ENCODE results near the gene HSPA4.
A peak's percentile ranks its signal among the peaks of the same experiment; 100 is the strongest.
"Not testable (repeated sequence)": the region's sequence is repeated elsewhere in the genome, so short reads cannot be mapped to it uniquely, and the experiment has no call there.

HSPA4 gene

GRCh38 chr5:133051061-133051541, 712 bp upstream of the HSPA4 start:
- DNase-seq = no peak

DNA sequence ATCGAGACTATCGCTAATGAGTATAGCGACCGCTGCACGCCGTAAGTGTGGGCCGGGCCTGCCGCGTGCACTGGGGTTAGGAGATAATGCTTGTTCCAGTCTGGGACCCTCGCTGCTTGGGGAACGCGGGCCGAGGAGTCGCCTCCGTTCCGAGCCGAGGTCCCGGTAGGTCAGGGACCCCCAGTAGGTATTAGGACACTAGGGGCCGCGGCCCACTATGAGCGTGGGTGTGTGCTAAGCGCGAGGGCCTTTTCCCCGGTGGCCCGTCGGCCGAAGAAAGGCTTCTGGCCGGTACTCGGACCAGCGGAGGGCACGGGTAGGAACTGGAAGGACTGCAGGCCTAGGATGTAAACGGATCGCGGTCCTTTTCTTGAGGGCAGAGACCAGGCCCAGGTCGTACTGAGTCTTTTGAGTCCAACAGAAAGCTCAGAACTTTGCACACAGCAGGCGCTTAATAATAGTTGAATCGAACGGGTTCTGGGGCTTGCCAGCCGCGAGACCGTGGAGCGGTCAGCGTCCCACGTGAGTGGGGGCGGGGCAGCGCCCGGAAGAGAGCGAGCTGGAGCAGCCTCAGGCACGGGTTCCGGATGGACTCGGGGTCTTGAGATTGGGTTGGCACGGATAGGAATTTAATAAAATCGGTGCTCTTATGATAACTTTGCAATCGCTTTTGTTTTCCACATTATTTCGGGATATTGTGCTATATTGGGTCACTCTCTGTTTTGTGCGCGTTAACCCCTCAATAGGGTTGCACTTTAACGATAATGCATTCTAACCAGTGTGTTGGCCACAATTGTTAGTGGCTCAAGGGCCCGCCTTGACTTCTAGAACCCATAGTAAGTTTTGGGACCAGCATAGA, 733 bp downstream of the HSPA4 start:
- DNase-seq = peak; percentile 38

DNA sequence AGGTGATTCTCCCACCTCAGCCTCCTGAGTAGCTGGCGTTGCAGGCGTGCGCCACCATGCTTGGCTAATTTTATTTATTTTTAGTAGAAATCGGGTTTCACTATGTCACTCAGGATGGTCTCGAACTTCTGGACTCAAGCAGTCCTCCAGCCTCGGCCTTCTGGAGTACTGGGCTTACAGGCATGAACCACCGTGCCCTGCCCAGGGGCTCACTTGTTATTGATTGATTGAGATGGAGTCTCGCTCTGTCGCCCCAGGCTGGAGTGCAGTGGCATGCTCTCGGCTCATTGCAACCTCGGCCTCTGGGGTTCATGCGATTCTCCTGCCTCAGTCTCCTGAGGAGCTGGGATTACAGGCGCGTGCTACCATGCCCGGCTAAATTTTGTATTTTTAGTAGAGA, 1.6 kb downstream of the HSPA4 start:
- no peak for DNase-seq

DNA sequence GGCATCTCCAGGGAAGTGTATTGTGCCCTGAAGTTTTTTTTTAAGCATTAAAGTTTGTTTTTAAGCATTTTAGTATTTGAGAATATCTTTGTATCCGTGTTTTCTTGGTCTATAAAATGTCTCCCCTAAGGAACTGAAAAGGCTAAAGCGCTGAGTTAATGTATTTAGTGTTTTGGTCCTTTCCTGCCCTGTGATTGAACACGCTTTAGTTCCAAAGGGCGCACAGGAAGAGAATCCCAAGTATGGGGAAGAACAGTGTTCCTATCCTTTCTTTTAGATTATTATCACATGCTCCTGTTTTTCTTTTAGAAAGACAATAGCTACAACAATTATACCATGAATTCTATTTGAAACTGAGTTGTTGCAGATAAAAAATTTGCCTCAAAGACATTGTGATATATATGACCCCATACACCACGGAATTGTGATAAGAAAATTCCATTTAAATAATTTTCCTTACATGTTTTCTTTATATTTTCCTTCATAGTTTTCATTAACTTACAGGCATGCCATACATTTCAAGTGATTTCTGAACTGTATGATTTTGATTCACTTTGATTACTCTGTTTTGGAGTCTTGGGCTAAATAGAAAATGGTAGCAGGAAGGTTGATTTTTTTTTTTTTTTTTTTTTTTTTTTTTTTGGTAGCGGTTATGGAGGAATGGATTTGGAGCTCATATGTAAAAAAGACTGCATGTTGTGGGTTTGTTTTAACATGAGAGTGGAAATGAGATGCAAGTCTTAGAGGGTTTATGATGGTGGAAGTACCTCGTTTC, 3.1 kb downstream of the HSPA4 start:
- DNase-seq = no peak

DNA sequence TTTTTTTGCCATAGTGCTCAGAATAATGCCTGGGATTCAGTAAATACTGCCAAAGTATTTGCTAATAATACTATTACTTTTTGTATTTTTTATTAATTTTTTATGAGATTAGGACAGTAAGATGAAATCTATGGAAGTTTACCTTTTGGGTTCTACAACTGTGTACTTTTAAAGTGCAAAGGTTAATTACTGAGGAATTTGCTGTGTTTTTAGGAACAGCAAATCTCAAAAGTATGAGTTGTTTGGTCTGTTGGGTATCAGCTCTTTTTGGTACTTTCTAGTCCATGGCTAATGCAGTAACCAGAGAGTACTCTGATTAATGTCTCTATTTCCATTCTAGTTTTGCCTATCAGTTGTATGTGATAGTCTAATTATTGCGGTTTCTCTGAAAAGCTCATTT, 5.1 kb downstream of the HSPA4 start:
- no peak for DNase-seq

DNA sequence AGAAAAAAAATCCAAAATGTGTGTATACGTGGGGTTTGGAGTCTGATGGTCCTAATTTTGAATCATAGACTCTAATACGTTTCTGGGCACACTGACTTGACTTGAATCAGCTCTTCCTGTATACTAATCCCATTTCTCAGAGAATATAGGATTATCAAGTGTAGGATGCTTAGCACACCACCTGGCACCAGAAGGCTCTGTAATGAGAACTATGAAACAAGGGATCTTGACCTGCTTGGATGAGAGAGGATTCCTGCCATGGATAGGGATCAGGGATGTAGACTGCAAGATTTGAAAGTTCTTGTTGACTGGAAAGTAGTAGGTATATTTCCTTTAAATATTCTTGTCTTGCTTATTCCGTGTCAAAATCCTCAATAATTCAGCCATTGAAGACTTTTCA, 7.8 kb downstream of the HSPA4 start:
- DNase-seq = no peak

GRCh38 chr5:133062276-133062675, 10.5 kb downstream of the HSPA4 start:
- DNase-seq = no peak

DNA sequence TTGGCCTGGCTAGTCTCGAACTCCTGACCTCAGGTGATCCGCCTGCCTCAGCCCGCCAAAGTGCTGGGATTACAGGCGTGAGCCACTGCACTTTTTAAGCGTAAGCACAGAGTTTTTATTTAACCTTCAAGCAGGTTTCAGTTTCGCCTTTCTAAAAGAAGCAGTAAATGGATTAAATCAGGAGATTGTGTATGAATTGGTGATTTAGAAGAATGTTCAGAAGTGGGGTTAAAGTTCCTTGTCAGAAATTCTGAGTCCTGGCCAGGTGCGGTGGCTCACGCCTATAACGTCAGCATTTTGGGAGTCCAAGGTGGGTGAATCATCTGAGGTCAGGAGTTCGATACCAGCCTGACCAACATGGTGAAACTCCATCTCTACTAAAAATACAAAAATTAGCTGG, 12.2 kb downstream of the HSPA4 start:
- DNase-seq = no peak

- no peak for DNase-seq
These were observed 13.7 kb downstream of the HSPA4 start for GRCh38 chr5:133065471-133065870.

DNA sequence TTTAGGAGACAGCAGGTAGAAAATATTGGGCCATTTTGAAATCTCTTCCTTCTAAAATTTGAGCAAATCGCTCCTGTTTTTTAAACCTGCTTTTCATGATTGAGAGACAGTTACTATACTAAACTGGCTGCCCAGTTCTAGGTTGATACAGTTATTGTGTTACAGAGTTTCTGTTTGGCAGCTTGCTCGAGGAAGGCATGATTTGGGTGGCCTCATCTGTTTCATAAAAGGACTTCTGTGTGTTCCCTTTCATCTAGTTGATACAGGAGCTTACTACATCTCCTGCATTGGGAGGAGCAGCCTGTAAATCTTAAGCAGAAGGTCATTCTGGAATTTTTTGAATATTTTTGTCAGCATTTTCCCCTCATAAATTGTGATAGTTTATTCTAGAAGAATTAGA, 14.2 kb downstream of the HSPA4 start:
- DNase-seq = no peak

DNA sequence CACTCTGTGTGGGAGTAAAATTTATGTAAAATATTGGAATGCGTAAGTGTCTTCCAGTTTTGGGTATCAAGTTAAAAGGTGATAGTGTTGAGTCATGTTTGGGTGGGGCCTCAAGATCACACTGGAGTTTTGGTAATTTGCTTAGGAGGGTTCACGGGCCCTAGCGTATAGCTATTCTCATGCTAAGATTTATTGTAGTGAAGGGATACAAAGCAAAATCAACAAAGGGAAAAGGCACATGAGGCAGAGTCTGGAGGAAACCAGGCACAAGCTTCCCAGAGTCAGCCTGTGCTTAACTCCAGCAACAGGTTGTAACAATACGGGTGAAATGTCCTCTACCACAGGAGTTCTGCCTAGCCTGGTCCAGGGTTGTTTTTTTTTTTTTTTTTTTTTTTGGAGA, 20.2 kb downstream of the HSPA4 start:
- DNase-seq = no peak

DNA sequence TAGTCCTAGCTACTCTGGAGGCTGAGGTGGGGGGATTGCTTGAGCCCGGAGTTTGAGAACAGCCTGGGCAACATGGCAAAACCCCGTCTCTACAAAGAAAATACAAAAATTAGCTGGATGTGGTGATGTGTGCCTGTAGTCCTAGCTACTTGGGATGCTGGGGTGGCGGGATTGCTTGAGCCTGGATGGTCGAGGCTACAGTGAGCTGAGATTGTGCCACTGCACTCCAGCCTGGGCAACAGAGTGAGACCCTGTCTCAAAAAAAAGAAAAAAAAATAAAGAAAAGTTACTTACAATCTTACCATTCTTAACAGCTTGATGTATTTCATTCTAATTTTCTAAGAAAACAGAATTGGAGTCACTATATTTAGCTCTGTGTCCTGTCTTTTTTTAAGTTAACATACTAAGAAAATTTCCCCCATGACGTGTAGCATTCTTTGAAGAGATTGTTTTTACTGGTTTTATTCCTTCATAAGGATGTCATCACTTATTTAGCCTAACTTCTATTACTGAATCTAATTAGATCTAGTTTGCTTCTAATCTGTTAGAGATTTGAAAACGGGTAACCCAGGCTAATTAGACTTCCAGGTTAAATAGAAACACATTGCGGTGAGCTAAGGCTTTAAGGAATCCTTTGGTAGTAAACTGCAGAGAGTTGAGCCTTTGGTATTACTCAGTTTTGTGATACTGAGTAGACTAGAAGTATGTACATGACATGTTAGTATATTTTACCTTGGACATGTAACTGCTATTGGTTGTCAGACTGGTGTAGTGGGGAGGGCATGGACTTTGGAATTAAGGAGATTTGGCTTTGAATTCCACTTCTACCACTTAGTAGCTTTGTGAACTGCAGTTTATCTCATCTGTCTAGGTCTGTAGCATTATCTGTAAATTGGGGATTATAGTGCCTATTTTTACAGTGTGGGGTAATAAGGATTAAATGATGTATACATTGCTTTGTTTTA, 24.0 kb downstream of the HSPA4 start:
- DNase-seq = no peak

DNA sequence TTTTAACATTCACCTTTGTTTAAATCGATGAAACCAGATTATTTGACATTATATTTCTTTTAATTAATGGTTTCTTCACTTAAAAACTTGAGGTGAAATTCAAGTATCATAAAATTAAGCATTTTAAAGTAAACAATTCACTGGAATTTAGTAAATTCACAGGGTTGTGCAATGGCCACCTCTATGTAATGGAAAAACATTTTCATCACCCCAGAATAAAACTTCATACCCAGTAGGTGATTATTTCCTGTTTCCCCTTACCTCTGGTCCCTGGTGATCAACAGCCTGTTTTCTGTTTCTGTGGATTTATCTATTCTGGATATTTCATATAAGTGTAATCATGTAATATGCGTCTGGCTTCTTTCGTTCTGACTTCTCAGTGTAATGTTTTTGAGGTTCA, 27.2 kb downstream of the HSPA4 start:
- DNase-seq = no peak

- DNase-seq = no peak
These were observed 29.2 kb downstream of the HSPA4 start for GRCh38 chr5:133081036-133081435.

DNA sequence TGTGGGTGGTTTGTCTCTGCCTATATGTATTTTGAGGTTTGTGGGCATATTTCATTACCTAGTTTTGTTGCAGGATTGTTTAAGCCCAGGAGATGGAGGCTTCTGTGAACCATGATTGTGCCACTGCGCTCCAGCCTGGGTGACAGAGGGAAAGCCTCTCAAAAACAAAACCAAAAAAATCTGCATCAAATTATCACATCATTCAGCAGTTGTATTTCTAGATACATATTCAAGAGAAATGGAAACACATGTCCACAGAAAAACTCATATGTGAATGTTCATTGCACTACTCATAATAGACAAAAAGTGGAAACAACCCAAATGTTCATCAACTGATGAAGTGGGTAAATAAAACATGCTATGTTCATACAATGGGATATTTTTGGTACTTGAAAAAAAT, 29.9 kb downstream of the HSPA4 start:
- no peak for DNase-seq

- no peak for DNase-seq
These were observed 30.3 kb downstream of the HSPA4 start for GRCh38 chr5:133082128-133082527.

DNA sequence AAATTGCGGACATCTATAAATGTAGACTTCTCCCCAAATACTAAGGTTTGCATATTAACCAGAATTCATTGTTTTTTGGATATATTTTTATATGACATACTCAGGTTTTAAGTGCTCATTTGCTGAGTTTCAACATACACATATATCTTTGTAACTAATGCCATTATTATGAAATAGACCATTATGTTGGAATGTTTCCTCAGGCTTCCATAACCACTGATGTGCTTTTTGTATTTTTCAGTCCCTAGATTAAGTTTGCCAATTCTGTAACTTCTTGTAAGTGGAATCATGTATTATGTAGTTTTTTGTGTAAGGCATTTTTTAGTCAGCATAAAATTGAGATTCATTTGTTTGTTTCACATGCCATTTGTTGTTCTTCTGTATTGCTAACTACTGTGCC, 32.1 kb downstream of the HSPA4 start:
- no peak for DNase-seq

GRCh38 chr5:133085171-133085570, 33.4 kb downstream of the HSPA4 start:
- DNase-seq = not testable (repeated sequence)

DNA sequence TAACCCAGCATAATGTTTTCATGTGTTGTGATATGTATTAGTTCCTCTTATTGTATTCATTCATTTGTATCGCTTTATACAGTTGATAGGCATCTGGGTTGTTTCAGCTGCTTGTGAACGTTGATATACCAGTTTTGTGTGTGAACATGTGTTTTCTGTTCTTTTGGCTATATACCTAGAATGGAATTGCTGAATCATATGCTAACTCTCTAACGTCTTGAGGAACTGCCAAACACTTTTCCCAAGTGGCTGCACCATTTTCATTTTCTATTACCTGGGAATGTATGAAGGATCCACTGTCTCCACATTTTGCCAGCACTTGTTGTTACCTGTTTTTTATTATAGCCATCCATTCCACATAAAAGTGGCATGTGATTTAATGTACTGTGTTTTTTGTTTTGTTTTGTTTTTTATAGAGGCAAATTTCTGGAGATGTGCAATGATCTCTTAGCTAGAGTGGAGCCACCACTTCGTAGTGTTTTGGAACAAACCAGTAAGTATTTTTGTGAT, 34.6 kb downstream of the HSPA4 start:
- DNase-seq = no peak

GRCh38 chr5:133088064-133088463, 36.3 kb downstream of the HSPA4 start:
- DNase-seq = no peak

DNA sequence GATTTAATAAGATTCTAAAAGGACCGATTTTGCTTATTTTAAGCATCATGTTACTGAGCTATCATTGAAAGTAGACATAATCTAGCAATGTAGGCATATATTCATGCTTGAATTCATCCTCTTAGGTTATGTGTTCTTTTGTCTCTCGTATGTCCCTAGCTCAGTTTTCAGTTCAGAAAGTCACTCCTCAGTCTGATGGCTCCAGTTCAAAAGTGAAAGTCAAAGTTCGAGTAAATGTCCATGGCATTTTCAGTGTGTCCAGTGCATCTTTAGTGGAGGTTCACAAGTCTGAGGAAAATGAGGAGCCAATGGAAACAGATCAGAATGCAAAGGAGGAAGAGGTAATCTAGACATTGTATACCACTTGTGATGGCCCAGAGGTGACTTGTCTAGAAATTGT, 39.2 kb downstream of the HSPA4 start:
- DNase-seq = no peak

GRCh38 chr5:133106343-133106742, 54.5 kb downstream of the HSPA4 start:
- DNase-seq = no peak

All from activated CD8-positive, alpha-beta memory T cell treated with anti-CD3 and anti-CD28 coated beads, Interleukin-2, amount 50 U/mL, for 4 hours (primary cell).